Measurements from ENCODE around the gene GSTM2. TPM values are rescaled to one million over a fixed set of nuclear protein-coding genes. Genes with fewer than 3 reads are reported as not detected.
"Not testable (repeated sequence)": the region's sequence is repeated elsewhere in the genome, so short reads cannot be mapped to it uniquely, and the experiment has no call there.

The GSTM2 gene
- total and polyA plus RNA-seq, 11 donors, result 20.5 to 101 (median 62.3) TPM

GRCh38 chr1:109687109-109687508 is 19.3 kb downstream of the GSTM2 start:
- peak overlapping the region in 5 of 12 donors; percentile 72 to 88 (median 85) for H3K27ac ChIP-seq

DNA sequence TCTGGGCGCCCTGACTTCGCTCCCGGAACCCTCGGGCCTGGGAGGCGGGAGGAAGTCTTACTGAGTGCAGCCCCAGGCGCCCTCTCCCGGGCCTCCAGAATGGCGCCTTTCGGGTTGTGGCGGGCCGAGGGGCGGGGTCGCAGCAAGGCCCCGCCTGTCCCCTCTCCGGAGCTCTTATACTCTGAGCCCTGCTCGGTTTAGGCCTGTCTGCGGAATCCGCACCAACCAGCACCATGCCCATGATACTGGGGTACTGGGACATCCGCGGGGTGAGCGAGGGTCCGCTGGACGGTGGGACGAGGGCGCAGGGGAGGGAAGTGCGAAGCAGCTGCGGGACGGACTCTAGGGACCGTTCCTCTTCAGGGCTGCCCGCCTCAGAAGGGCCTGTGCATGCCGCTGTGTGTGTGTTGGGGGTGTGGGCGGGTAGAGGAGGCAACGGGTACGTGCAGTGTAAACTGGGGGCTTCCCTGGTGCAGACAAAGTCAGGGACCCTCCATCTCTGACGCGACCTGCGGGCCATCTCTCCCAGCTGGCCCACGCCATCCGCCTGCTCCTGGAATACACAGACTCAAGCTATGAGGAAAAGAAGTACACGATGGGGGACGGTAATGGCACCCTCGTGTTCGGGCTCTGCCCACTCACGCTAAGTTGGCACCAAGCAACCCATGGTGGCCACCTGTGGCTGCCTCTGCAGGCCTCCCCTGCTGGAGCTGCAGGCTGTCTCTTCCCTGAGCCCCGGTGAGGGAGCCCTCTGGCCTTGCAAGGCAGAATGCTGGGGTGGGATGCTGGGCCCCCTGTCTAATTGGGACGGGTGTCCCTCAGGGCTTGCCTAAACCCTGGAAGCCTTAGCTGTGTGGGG is 20.0 kb downstream of the GSTM2 start, which contains the start of gene GSTM1:
Gene GSTM1, plus strand, starts transcription at position 177 of the 859 bp plus-strand sequence. Its CDS starts 57 bp downstream, at position 234.
- Histone ChIP-seq H3K36me3 (peaks cover 0 to 4% (median 0%) of the 10 kb centered on the region in 9 donors), H3K27me3 (no peaks in the 10 kb centered on the region), H3K4me1 (peaks cover 0 to 16% (median 0%) of the 10 kb centered on the region in 12 donors), H3K9me3 (peaks cover 0 to 6% (median 0%) of the 10 kb centered on the region in 12 donors), H3K27ac (peak within 1 kb of the TSS in 6 of 12 donors; percentile 57 to 88 (median 84)), H3K4me3 (peak within 1 kb of the TSS in 6 of 12 donors; percentile 53 to 78 (median 62))
- DNase-seq (peak in 3 of 5 donors; percentile 82 to 91 (median 90)), ATAC-seq (peak in 2 of 4 donors; percentile 96 to 99)
- WGBS, 4 donors, result 3 to 4% methylated on average over 19 to 46 of the region's 46 CpGs; no CpG with 5 or more reads in 2 of the 4 donors
- intact Hi-C loops (cut with DNase I), result loop anchor here in 4 of 10 donors (5.0 kb wide), 2 partner anchors 36 to 46 kb away; no protein-coding TSS in a partner anchor
- TF ChIP-seq, protein P1, sequence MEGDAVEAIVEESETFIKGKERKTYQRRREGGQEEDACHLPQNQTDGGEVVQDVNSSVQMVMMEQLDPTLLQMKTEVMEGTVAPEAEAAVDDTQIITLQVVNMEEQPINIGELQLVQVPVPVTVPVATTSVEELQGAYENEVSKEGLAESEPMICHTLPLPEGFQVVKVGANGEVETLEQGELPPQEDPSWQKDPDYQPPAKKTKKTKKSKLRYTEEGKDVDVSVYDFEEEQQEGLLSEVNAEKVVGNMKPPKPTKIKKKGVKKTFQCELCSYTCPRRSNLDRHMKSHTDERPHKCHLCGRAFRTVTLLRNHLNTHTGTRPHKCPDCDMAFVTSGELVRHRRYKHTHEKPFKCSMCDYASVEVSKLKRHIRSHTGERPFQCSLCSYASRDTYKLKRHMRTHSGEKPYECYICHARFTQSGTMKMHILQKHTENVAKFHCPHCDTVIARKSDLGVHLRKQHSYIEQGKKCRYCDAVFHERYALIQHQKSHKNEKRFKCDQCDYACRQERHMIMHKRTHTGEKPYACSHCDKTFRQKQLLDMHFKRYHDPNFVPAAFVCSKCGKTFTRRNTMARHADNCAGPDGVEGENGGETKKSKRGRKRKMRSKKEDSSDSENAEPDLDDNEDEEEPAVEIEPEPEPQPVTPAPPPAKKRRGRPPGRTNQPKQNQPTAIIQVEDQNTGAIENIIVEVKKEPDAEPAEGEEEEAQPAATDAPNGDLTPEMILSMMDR (IDR thresholded peaks at IDR 0.05), result peak in 5 of 12 donors; percentile 37 to 80 (median 63)
- peak in 1 of 2 donors; percentile 62 for TF ChIP-seq POLR2A (IDR thresholded peaks at IDR 0.05)

More at GRCh38 chr1:109687109-109687508, 19.3 kb downstream of the GSTM2 start:
- not testable (repeated sequence) for H3K27me3 ChIP-seq, H3K36me3 ChIP-seq, H3K9me3 ChIP-seq, DNase-seq
- Histone ChIP-seq H3K4me3 (peak overlapping the region in 5 of 12 donors; percentile 53 to 78 (median 64)), H3K4me1 (peaks cover 0 to 16% (median 0%) of the 10 kb centered on the region in 12 donors)
- ATAC-seq, result peak in 2 of 4 donors; percentile 12 to 23
- intact Hi-C loops (cut with DNase I), result loop anchor here in 4 of 10 donors (5.0 kb wide), 2 partner anchors 35 to 45 kb away; no protein-coding TSS in a partner anchor
- WGBS, 4 donors, result 22 to 60% (median 53%) methylated on average over 3 to 11 of the region's 11 CpGs; no CpG with 5 or more reads in 1 of the 4 donors

- Histone ChIP-seq H3K4me3 (no peak overlapping the region), H3K27me3 (no peaks in the 10 kb centered on the region), H3K4me1 (peaks cover 0 to 16% (median 0%) of the 10 kb centered on the region in 12 donors), H3K9me3 (no peaks in the 10 kb centered on the region), H3K27ac (no peak overlapping the region), H3K36me3 (peaks cover 0 to 7% (median 0%) of the 10 kb centered on the region in 9 donors)
- DNase-seq (no peak), ATAC-seq (no peak)
- 52% methylated on average over 4 to 6 of the region's 6 CpGs; no CpG with 5 or more reads in 2 of the 4 donors for WGBS, 4 donors
- TF ChIP-seq, protein P1 (IDR thresholded peaks at IDR 0.05), result no peak
- no peak for TF ChIP-seq POLR2A (IDR thresholded peaks at IDR 0.05)
- intact Hi-C loops (cut with DNase I), result loop anchor here in 4 of 10 donors (5.0 kb wide), 2 partner anchors 38 to 48 kb away; no protein-coding TSS in a partner anchor
These were observed 22.1 kb downstream of the GSTM2 start for GRCh38 chr1:109689844-109690405.

GRCh38 chr1:109691759-109692158 is 23.9 kb downstream of the GSTM2 start:
- DNase-seq (peak in 1 of 5 donors; percentile 51), ATAC-seq (peak in 1 of 4 donors; percentile 17)
- Histone ChIP-seq H3K4me3 (no peak overlapping the region), H3K4me1 (peaks cover 0 to 20% (median 0%) of the 10 kb centered on the region in 12 donors), H3K27me3 (no peaks in the 10 kb centered on the region), H3K9me3 (no peaks in the 10 kb centered on the region), H3K36me3 (peaks cover 0 to 11% (median 0%) of the 10 kb centered on the region in 9 donors), H3K27ac (peak overlapping the region in 1 of 12 donors; percentile 14)
- 72 to 73% methylated on average over 3 to 6 of the region's 6 CpGs; no CpG with 5 or more reads in 2 of the 4 donors for WGBS, 4 donors
- TF ChIP-seq, protein P1 (IDR thresholded peaks at IDR 0.05), result no peak
- TF ChIP-seq POLR2A (IDR thresholded peaks at IDR 0.05), result no peak
- intact Hi-C loops (cut with DNase I), result no loop called here

DNA sequence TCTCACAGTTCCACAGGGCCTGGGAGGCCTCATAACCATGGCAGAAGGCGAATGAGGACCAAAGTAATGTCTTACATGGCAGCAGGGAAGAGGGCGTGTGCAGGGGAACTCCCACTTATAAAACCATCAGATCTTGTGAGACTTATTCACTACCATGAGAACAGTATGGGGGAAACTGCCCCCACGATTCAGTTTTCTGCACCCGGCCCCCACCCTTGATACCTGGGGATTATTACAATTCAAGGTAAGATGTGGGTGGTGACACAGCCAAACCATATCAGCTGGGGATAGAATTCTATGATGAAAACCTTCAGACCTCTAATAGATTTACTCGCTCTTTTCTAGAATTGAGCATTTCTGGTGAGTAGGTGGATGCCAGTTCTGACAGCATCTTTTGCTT is 26.5 kb downstream of the GSTM2 start:
- 96 to 100% methylated on average over 1 to 5 of the region's 5 CpGs; no CpG with 5 or more reads in 2 of the 4 donors for WGBS, 4 donors
- peaks cover 0 to 15% (median 0%) of the 10 kb centered on the region in 9 donors for H3K36me3 ChIP-seq
- peaks cover 0 to 11% (median 0%) of the 10 kb centered on the region in 12 donors for H3K4me1 ChIP-seq
- intact Hi-C loops (cut with DNase I); H3K4me3 ChIP-seq; DNase-seq; H3K27ac ChIP-seq; H3K9me3 ChIP-seq; H3K27me3 ChIP-seq; ATAC-seq: not testable (repeated sequence)

GRCh38 chr1:109695138-109695537 is 27.3 kb downstream of the GSTM2 start:
- peaks cover 0 to 15% (median 0%) of the 10 kb centered on the region in 9 donors for H3K36me3 ChIP-seq
- H3K4me3 ChIP-seq; H3K27me3 ChIP-seq; ATAC-seq; intact Hi-C loops (cut with DNase I); H3K9me3 ChIP-seq; DNase-seq; H3K27ac ChIP-seq: not testable (repeated sequence)
- H3K4me1 ChIP-seq, result peaks cover 0 to 11% (median 0%) of the 10 kb centered on the region in 12 donors
- 89 to 90% methylated on average over 3 of the region's 3 CpGs; no CpG with 5 or more reads in 2 of the 4 donors for WGBS, 4 donors

All from heart left ventricle (tissue), 16 donors.